Aortic smooth muscle cell (primary cell): ENCODE measurements around the gene TRAPPC14. TPM values are rescaled to one million over a fixed set of nuclear protein-coding genes. Genes with fewer than 3 reads are reported as not detected.

ENCODE experiments used
- total RNA-seq: library from RNA; depleted of rRNA; stranded (reverse); fragments of >200 nt; gene quantifications from 2 replicates; pipeline ENCODE4 v1.2.3, GENCODE V29; 2014

The TRAPPC14 gene, protein sequence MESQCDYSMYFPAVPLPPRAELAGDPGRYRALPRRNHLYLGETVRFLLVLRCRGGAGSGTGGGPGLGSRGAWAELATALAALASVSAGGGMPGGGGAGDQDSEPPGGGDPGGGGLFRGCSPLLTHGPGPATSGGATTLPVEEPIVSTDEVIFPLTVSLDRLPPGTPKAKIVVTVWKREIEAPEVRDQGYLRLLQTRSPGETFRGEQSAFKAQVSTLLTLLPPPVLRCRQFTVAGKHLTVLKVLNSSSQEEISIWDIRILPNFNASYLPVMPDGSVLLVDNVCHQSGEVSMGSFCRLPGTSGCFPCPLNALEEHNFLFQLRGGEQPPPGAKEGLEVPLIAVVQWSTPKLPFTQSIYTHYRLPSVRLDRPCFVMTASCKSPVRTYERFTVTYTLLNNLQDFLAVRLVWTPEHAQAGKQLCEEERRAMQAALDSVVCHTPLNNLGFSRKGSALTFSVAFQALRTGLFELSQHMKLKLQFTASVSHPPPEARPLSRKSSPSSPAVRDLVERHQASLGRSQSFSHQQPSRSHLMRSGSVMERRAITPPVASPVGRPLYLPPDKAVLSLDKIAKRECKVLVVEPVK
- total RNA-seq, result 7.6 and 10.8 TPM in 2 replicates

GRCh38 chr7:100158229-100159098, at the start of gene TRAPPC14:
Gene TRAPPC14, minus strand, starts transcription at chr7:100158723. Its CDS starts 224 bp downstream, at chr7:100158499.

DNA sequence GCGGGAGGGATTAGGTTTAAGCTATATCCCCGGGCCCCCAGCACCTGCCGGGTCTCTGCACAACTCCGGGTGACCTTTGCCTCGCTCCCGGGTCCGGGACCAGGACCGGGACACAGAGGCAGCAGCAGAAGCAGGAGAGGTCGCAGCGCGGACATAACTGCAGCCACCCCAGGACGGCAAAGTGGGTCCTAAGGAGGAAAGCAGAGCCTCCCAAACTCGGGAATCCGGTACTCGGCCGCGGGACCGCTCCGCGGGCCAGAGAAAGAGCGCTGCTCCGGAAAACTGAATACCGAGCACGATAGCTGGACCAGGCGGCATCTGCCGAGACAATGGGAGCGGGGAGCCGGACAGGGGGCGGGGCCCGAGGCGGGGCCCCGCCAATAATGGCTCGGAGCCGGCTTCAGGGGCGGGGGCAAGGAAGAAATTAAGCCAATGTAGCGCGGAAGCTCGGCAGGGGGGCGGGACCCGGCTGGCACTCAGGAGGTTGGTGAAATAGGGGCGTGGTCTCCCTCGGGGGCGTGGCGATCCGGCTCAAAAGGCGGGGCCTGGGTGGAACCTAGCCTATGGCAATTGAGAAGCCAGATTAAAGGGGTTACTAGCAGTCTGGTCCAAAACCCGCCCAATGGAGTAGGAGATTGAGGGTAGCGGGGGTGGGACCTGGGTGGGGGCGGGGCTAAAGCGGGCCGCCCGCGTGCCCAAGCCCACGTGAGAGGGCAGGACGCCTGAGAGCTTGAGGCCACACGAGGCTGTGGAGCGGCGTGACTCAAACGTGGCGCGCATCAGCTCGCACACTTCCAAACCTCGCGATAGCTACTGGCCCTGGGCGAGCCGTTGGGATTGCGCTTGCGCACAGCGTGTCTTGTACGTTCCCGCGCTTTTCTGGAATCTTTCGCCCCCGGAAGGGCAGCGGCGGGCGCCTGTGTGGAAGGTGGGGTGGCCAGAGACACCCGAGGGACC, 18.8 kb upstream of the TRAPPC14 start, which contains the start of the genes GPC2 and STAG3:
GPC2 (minus strand) TSS at position 337 of the 957 bp plus-strand sequence; CDS start at position 155, 182 bp downstream.
STAG3 (plus strand) TSS at position 874 of the 957 bp plus-strand sequence. CDS start 2,639 bp downstream, outside the sequence.

GRCh38 chr7:100148559-100149328, 9.8 kb downstream of the TRAPPC14 start, which contains the start of gene LAMTOR4:
Gene LAMTOR4, plus strand, starts transcription at chr7:100148918. Its CDS starts 55 bp downstream, at chr7:100148973.

DNA sequence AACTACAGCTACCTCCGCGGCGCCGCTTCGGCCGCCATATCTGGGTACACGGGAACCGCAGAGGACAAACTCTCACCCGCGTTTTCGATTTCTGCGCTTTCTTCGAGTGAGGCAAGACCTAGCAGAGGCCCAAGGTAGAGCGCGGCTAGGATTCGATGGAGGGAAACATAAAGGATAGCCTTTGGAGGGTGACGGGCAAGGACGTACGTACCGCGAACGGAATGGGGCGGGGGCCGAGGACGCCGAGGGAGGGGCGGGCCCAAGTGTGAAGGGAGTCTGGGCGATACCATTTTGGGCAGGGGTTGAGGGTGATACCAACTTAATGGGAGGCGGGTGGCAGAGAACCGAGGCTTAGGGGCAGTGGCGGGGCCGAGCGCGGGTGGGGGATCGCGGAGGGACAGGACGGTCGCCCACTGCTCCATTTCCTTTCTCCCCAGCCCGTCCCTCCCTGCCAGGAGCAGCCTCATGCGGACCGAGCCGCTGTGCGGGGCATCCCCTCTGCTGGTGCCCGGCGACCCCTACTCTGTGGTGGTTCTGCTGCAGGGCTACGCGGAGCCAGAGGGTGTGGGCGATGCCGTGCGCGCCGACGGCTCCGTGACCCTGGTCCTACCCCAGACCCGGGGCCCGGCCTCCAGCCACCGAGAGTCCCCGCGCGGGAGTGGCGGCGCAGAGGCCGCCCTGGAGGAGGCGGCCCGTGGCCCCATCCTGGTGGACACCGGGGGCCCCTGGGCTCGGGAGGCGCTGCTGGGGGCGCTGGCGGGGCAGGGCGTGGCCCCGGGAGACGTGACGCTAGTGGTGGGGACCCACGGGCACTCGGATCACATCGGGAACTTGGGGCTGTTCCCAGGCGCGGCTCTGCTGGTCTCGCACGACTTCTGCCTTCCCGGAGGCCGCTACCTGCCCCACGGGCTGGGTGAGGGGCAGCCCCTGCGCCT, 31.3 kb downstream of the TRAPPC14 start, which contains the start of gene MBLAC1:
MBLAC1 (plus strand) TSS at position 37 of the 935 bp plus-strand sequence; CDS start at position 466, 429 bp downstream.

GRCh38 chr7:100119072-100119969, 39.2 kb downstream of the TRAPPC14 start, which contains the start of the genes CNPY4 and TAF6:
Gene CNPY4, plus strand, starts transcription at chr7:100119634. Its CDS starts 111 bp downstream, at chr7:100119745.
Gene TAF6, minus strand, starts transcription at chr7:100119358. Its CDS starts 5,149 bp downstream, at chr7:100114209.

Other genes starting within 250 kb of the TRAPPC14 start
- 22.4 and 24.7 TPM in 2 replicates for gene TRIM4, start 239.2 kb downstream of the TRAPPC14 start, total RNA-seq
- gene GJC3, start 229.1 kb downstream of the TRAPPC14 start, total RNA-seq, result not detected in 2 replicates
- gene AZGP1, start 182.7 kb downstream of the TRAPPC14 start, total RNA-seq, result 0.13 TPM in 1 of 2 replicates, not detected in the other
- 33.3 and 42.2 TPM in 2 replicates for gene ZKSCAN1, start 143.1 kb downstream of the TRAPPC14 start, total RNA-seq
- gene ZSCAN21, start 108.9 kb downstream of the TRAPPC14 start, total RNA-seq, result 8.8 and 10.7 TPM in 2 replicates
- 17.7 and 22.3 TPM in 2 replicates for gene ZNF3, start 77.0 kb downstream of the TRAPPC14 start, total RNA-seq
- gene COPS6, start 69.8 kb downstream of the TRAPPC14 start, total RNA-seq, result 120 TPM in 2 replicates
- gene MCM7, start 57.3 kb downstream of the TRAPPC14 start, total RNA-seq, result 48.7 and 92.6 TPM in 2 replicates
- gene AP4M1, start 57.1 kb downstream of the TRAPPC14 start, total RNA-seq, result 24.2 and 24.6 TPM in 2 replicates
- gene TAF6, start 39.4 kb downstream of the TRAPPC14 start, total RNA-seq, result 22.3 and 25.1 TPM in 2 replicates
- 35.3 and 43.7 TPM in 2 replicates for gene CNPY4, start 39.1 kb downstream of the TRAPPC14 start, total RNA-seq
- 2.5 and 3.2 TPM in 2 replicates for gene MBLAC1, start 31.8 kb downstream of the TRAPPC14 start, total RNA-seq
- gene LAMTOR4, start 9.8 kb downstream of the TRAPPC14 start, total RNA-seq, result 167 and 169 TPM in 2 replicates
- gene GAL3ST4, start 9.9 kb upstream of the TRAPPC14 start, total RNA-seq, result 1.3 and 2.1 TPM in 2 replicates
- 0.40 and 0.99 TPM in 2 replicates for gene GPC2, start 18.7 kb upstream of the TRAPPC14 start, total RNA-seq
- gene STAG3, start 19.2 kb upstream of the TRAPPC14 start, total RNA-seq, result 0.92 and 1.1 TPM in 2 replicates
- gene PVRIG, start 61.2 kb upstream of the TRAPPC14 start, total RNA-seq, result not detected in 2 replicates
- gene SPDYE3, start 149.0 kb upstream of the TRAPPC14 start, total RNA-seq, result not detected in 2 replicates
- 7.4 and 9.9 TPM in 2 replicates for gene PILRB, start 199.4 kb upstream of the TRAPPC14 start, total RNA-seq
- gene PILRA, start 214.8 kb upstream of the TRAPPC14 start, total RNA-seq, result 0.62 TPM in 1 of 2 replicates, not detected in the other